Measurements from ENCODE around the gene KCNC1. TPM values are rescaled to one million over a fixed set of nuclear protein-coding genes. Genes with fewer than 3 reads are reported as not detected.

Gene KCNC1
- total and polyA plus RNA-seq, 9 of the 15 experiments (the other 6 are each of a cell fraction or from before 2014, with no cell fraction given), result 0.05 to 0.08 TPM; not detected in 7

GRCh38 chr11:17748044-17748443 lies 13.5 kb downstream of the KCNC1 start:
- POLR2A ChIA-PET, result interaction anchor here (1.6 kb wide), 1 partner anchor 8 kb away, joined by 3 read pairs; no protein-coding TSS in a partner anchor
- Histone ChIP-seq H3K27me3 (ENCODE audit: control insufficient read depth in 2 of 2, insufficient read depth in 2 of 2, low read length in 2 of 2) (peaks cover 7 to 69% of the 10 kb centered on the region in 2 experiments; a peak in 3 of 5 replicates), H3K9me3 (replicated peaks; ENCODE audit: control insufficient read depth, insufficient read depth, low read depth, low read length) (no peaks in the 10 kb centered on the region), H3K79me2 (ENCODE audit: control insufficient read depth, insufficient read depth, low read length) (no peaks in the 10 kb centered on the region), H4K20me1 (replicated peaks; ENCODE audit: control insufficient read depth, insufficient read depth, low read length) (peaks cover 10% of the 10 kb centered on the region; the same call in 1 of the 2 replicates), H3K36me3 (ENCODE audit: control insufficient read depth, insufficient read depth, low read length) (no peaks in the 10 kb centered on the region), H3K9ac (ENCODE audit: insufficient read depth in 1 of 2, low read depth in 2 of 2, low read length in 2 of 2) (no peak overlapping the region), H3K27ac (ENCODE audit: extremely low read depth, low read depth, low read length) (no peak overlapping the region), H2AFZ (ENCODE audit: low read depth, low read length) (no peak overlapping the region), H3K4me2 (ENCODE audit: insufficient read depth, low read length) (no peak overlapping the region), H3K9me1 (ENCODE audit: control insufficient read depth, insufficient read depth, low read length) (no peaks in the 10 kb centered on the region), H3K4me3 (no peak overlapping the region), H3K4me1 (replicated peaks in 1 of 2; ENCODE audit: control insufficient read depth in 2 of 2, insufficient read depth in 2 of 2, low read length in 2 of 2) (no peaks in the 10 kb centered on the region)
- TF ChIP-seq HCFC1 (IDR thresholded peaks at IDR 0.05; ENCODE audit: low read depth, low read length) (no peak), PCBP2 (IDR thresholded peaks at IDR 0.05; ENCODE audit: low read depth, low read length, poor library complexity, severe bottlenecking) (no peak), SMARCE1 (IDR thresholded peaks at IDR 0.05) (no peak), RBM25 (IDR thresholded peaks at IDR 0.05; ENCODE audit: low read depth, low read length, severe bottlenecking) (no peak), FOXM1 (IDR thresholded peaks at IDR 0.05; ENCODE audit: low read depth) (no peak), FOXM1 (CRISPR knock-in tag; IDR thresholded peaks at IDR 0.05; ENCODE audit: low read depth) (no peak), BMI1 (IDR thresholded peaks at IDR 0.05; ENCODE audit: low read length) (no peak), NR1H2 (CRISPR knock-in tag; IDR thresholded peaks at IDR 0.05) (no peak), ZNF408 (CRISPR knock-in tag; IDR thresholded peaks at IDR 0.05; ENCODE audit: low read depth) (no peak), NFRKB (IDR thresholded peaks at IDR 0.05; ENCODE audit: low read depth) (no peak), E2F3 (CRISPR knock-in tag; IDR thresholded peaks at IDR 0.05) (no peak), SRSF7 (optimal IDR thresholded peaks at IDR 0.05; ENCODE audit: low read depth, low read length) (no peak), ZNF24 (IDR thresholded peaks at IDR 0.05) (no peak), POLR2G (IDR thresholded peaks at IDR 0.05; ENCODE audit: low read depth, low read length) (no peak), CEBPB (tag; IDR thresholded peaks at IDR 0.05) (no peak), SLC30A9 (CRISPR knock-in tag; IDR thresholded peaks at IDR 0.05) (no peak), ARHGAP35 (IDR thresholded peaks at IDR 0.05; ENCODE audit: partially characterized antibody) (no peak), SETDB1 (IDR thresholded peaks at IDR 0.05; ENCODE audit: low read length) (no peak), NCOA2 (IDR thresholded peaks at IDR 0.05; ENCODE audit: partially characterized antibody in 2 of 2) (no peak), NRF1 (conservative IDR thresholded peaks at IDR 0.05 in 1 of 2, IDR thresholded peaks at IDR 0.05 in 1 of 2) (no peak)
- TF ChIP-seq, protein P1, sequence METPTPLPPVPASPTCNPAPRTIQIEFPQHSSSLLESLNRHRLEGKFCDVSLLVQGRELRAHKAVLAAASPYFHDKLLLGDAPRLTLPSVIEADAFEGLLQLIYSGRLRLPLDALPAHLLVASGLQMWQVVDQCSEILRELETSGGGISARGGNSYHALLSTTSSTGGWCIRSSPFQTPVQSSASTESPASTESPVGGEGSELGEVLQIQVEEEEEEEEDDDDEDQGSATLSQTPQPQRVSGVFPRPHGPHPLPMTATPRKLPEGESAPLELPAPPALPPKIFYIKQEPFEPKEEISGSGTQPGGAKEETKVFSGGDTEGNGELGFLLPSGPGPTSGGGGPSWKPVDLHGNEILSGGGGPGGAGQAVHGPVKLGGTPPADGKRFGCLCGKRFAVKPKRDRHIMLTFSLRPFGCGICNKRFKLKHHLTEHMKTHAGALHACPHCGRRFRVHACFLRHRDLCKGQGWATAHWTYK (CRISPR knock-in tag; IDR thresholded peaks at IDR 0.05), result no peak
- no peak for DNase-seq (ENCODE audit: extremely low read depth in 1 of 4, low spot score in 3 of 4)
- no peak for FAIRE-seq
- intact Hi-C loops (cut with micrococcal nuclease) (no loop called here), in situ Hi-C loops (cut with MboI) (no loop called here)
- CTCF ChIA-PET (ENCODE audit: low intra/inter-chr PET ratio), result no interaction called here
- no peak for ATAC-seq
- 2% methylated on average over 8 of the region's 8 CpGs for whole genome bisulfite sequencing (ENCODE audit: insufficient coverage, low coverage, missing lambda C conversion rate)
- no TSS peak for BruUV-seq (replicated peaks)

Measured in K562 (cell line).